ENCODE measurements around the gene SUMO4.

DNA sequence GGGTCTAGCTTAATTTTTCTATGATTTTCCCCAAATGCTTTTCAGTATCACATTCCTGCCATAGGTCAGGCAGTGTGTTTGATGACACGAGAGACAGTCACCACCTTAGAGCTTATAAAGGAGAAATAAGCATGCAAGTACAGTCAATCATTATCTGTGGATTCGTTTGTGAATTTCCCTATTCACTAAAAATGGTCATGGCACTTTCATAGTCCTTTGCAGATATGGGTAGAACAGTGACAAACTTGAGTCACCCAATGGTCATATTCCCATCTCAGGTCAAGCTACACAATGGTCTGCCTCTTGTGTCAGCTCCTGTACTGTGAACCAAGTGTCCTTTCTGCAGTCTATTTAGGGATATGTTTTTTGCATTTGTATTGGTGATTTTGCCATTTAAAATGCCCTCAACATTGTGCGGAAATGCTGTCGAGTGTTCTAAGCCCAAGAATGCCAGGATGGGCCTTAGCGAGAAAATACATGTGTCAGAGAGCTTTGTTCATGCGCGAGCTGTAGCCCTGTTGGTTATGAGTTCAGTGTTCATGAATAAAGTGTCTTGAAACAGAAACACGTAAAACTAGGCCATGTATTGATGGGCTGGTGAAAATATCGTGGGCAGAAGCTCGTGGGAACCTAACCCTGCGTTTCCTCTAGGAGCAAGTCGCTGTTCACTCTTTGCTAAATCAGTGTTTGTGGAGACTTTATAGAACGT lies 19.8 kb downstream of the SUMO4 start:
- TF ChIP-seq, protein P1, sequence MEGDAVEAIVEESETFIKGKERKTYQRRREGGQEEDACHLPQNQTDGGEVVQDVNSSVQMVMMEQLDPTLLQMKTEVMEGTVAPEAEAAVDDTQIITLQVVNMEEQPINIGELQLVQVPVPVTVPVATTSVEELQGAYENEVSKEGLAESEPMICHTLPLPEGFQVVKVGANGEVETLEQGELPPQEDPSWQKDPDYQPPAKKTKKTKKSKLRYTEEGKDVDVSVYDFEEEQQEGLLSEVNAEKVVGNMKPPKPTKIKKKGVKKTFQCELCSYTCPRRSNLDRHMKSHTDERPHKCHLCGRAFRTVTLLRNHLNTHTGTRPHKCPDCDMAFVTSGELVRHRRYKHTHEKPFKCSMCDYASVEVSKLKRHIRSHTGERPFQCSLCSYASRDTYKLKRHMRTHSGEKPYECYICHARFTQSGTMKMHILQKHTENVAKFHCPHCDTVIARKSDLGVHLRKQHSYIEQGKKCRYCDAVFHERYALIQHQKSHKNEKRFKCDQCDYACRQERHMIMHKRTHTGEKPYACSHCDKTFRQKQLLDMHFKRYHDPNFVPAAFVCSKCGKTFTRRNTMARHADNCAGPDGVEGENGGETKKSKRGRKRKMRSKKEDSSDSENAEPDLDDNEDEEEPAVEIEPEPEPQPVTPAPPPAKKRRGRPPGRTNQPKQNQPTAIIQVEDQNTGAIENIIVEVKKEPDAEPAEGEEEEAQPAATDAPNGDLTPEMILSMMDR (IDR thresholded peaks at IDR 0.05) = no peak
- no peak for TF ChIP-seq POLR2A (IDR thresholded peaks at IDR 0.05; ENCODE audit: low read depth)
